OCI-LY1 (cell line): ENCODE data around the gene MIP.

Experiments used
- H2AFZ ChIP-seq: fragments of 200-600 bp; sonication (generic), shearing (Covaris generic); 2 replicates; pipeline ENCODE4 v1.6.0; 2014; ENCODE audit warnings: antibody characterized with exemption, mild to moderate bottlenecking, low read length
- H3F3A ChIP-seq: fragments of 200-600 bp; sonication (generic), shearing (Covaris generic); 2 replicates; pipeline ENCODE4 v1.6.0; 2014; ENCODE audit warnings: mild to moderate bottlenecking, antibody characterized with exemption, low read length, moderate library complexity; ENCODE audit not compliant: insufficient read depth
- H3K27ac ChIP-seq: fragments of 200-600 bp; sonication (generic); 2 replicates; pipeline ENCODE4 v1.5.1; 2014; ENCODE audit warnings: low read length, mixed run types, mild to moderate bottlenecking, low read depth; ENCODE audit not compliant: poor library complexity, severe bottlenecking
- H3K27me3 ChIP-seq: fragments of 200-600 bp; sonication (generic); 2 replicates; pipeline ENCODE4 v1.6.0; 2014; ENCODE audit warnings: antibody characterized with exemption, mild to moderate bottlenecking, low read length, moderate library complexity; ENCODE audit not compliant: insufficient read depth
- H3K36me3 ChIP-seq: fragments of 200-600 bp; sonication (generic); 2 replicates; pipeline ENCODE4 v1.6.1; 2014; ENCODE audit warnings: mild to moderate bottlenecking, antibody characterized with exemption, low read length, moderate library complexity, mixed read lengths; ENCODE audit not compliant: insufficient read depth
- H3K4me1 ChIP-seq: fragments of 200-600 bp; sonication (generic); 2 replicates; pipeline ENCODE4 v1.5.1; 2014; ENCODE audit warnings: mild to moderate bottlenecking, low read length, moderate library complexity; ENCODE audit not compliant: insufficient read depth, severe bottlenecking
- H3K4me2 ChIP-seq: fragments of 200-600 bp; sonication (generic), shearing (Covaris generic); 2 replicates; pipeline ENCODE4 v1.6.1; 2014; ENCODE audit warnings: low read length
- H3K4me3 ChIP-seq: fragments of 200-600 bp; sonication (generic); 2 replicates; pipeline ENCODE4 v1.5.1; 2014; ENCODE audit warnings: low read length, low read depth, mild to moderate bottlenecking, mixed read lengths; ENCODE audit not compliant: poor library complexity, severe bottlenecking
- H3K79me2 ChIP-seq: fragments of 200-600 bp; shearing (Covaris generic); 2 replicates; pipeline ENCODE4 v1.6.1; 2016; ENCODE audit warnings: mixed run types, low read length, mixed read lengths; ENCODE audit not compliant: insufficient read depth
- H3K9ac ChIP-seq: fragments of 200-600 bp; sonication (generic), shearing (Covaris generic); 2 replicates; pipeline ENCODE4 v1.6.1; 2014; ENCODE audit warnings: mild to moderate bottlenecking, low read length, mixed read lengths
- H3K9me2 ChIP-seq: fragments of 200-600 bp; sonication (generic), shearing (Covaris generic); 2 replicates; pipeline ENCODE4 v1.6.1; 2014; ENCODE audit warnings: low read depth, mild to moderate bottlenecking, low read length, mixed read lengths
- H3K9me3 ChIP-seq: fragments of 200-600 bp; shearing (Covaris generic); 2 replicates; pipeline ENCODE4 v1.6.1; 2014; ENCODE audit warnings: low read length, mixed read lengths
- H4K20me1 ChIP-seq: fragments of 200-600 bp; sonication (generic), shearing (Covaris generic); 2 replicates; pipeline ENCODE4 v1.6.0; 2016; ENCODE audit warnings: mild to moderate bottlenecking, low read length; ENCODE audit not compliant: insufficient read depth
- EZH2 ChIP-seq: fragments of 200-600 bp; sonication (generic), shearing (Covaris generic); IDR thresholded peaks from 2 replicates; pipeline ENCODE4 v1.8.0; 2017; ENCODE audit warnings: borderline replicate concordance, mixed run types, mild to moderate bottlenecking, antibody characterized with exemption, low read length, moderate library complexity, mixed read lengths
- TF ChIP-seq, protein P1 (sequence below): fragments of 200-600 bp; sonication (generic), shearing (Covaris generic); IDR thresholded peaks from 2 replicates; pipeline ENCODE4 v1.5.1; 2017; ENCODE audit warnings: mild to moderate bottlenecking, antibody characterized with exemption, low read length, moderate library complexity, mixed read lengths

The MIP gene

GRCh38 chr12:56476972-56477432 is 22.5 kb upstream of the MIP start:
- no peaks in the 10 kb centered on the region; the same call in 1 of the 2 replicates for H3F3A ChIP-seq
- H3K4me2 ChIP-seq, result no peak overlapping the region
- H3K79me2 ChIP-seq, result 0 out of 2 replicates have a peak, but pooled peaks cover 3% of the 10 kb centered on the region
- no peaks in the 10 kb centered on the region for H4K20me1 ChIP-seq
- H3K9me3 ChIP-seq, result no peaks in the 10 kb centered on the region
- H3K27me3 ChIP-seq, result no peaks in the 10 kb centered on the region
- no peak overlapping the region for H3K4me3 ChIP-seq
- no peak overlapping the region for H2AFZ ChIP-seq
- no peak overlapping the region for H3K9ac ChIP-seq
- H3K27ac ChIP-seq, result no peak overlapping the region
- H3K9me2 ChIP-seq, result no peaks in the 10 kb centered on the region
- no peaks in the 10 kb centered on the region for H3K4me1 ChIP-seq
- TF ChIP-seq, protein P1, sequence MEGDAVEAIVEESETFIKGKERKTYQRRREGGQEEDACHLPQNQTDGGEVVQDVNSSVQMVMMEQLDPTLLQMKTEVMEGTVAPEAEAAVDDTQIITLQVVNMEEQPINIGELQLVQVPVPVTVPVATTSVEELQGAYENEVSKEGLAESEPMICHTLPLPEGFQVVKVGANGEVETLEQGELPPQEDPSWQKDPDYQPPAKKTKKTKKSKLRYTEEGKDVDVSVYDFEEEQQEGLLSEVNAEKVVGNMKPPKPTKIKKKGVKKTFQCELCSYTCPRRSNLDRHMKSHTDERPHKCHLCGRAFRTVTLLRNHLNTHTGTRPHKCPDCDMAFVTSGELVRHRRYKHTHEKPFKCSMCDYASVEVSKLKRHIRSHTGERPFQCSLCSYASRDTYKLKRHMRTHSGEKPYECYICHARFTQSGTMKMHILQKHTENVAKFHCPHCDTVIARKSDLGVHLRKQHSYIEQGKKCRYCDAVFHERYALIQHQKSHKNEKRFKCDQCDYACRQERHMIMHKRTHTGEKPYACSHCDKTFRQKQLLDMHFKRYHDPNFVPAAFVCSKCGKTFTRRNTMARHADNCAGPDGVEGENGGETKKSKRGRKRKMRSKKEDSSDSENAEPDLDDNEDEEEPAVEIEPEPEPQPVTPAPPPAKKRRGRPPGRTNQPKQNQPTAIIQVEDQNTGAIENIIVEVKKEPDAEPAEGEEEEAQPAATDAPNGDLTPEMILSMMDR, result no peak
- no peak for TF ChIP-seq EZH2
- H3K36me3 ChIP-seq, result peaks cover 15% of the 10 kb centered on the region

GRCh38 chr12:56476143-56476542 is 21.7 kb upstream of the MIP start:
- H3K9me3 ChIP-seq, result no peaks in the 10 kb centered on the region
- H3K36me3 ChIP-seq, result peaks cover 24% of the 10 kb centered on the region
- H3K27me3 ChIP-seq, result no peaks in the 10 kb centered on the region
- H4K20me1 ChIP-seq, result no peaks in the 10 kb centered on the region
- H2AFZ ChIP-seq, result no peak overlapping the region
- no peaks in the 10 kb centered on the region for H3K4me1 ChIP-seq
- no peak for TF ChIP-seq EZH2
- TF ChIP-seq, protein P1, result no peak
- 0 out of 2 replicates have a peak, but pooled peaks cover 3% of the 10 kb centered on the region for H3K79me2 ChIP-seq
- H3K27ac ChIP-seq, result no peak overlapping the region
- H3K9ac ChIP-seq, result no peak overlapping the region
- no peak overlapping the region for H3K4me2 ChIP-seq
- H3F3A ChIP-seq, result no peaks in the 10 kb centered on the region; the same call in 1 of the 2 replicates
- H3K9me2 ChIP-seq, result no peaks in the 10 kb centered on the region
- no peak overlapping the region for H3K4me3 ChIP-seq

GRCh38 chr12:56474389-56474788 is 19.9 kb upstream of the MIP start:
- H3F3A ChIP-seq, result no peaks in the 10 kb centered on the region; the same call in 1 of the 2 replicates
- no peaks in the 10 kb centered on the region for H3K27me3 ChIP-seq
- H3K9ac ChIP-seq, result no peak overlapping the region
- H2AFZ ChIP-seq, result no peak overlapping the region
- H3K27ac ChIP-seq, result no peak overlapping the region
- H3K4me2 ChIP-seq, result no peak overlapping the region
- no peaks in the 10 kb centered on the region for H3K9me3 ChIP-seq
- TF ChIP-seq EZH2, result no peak
- no peaks in the 10 kb centered on the region for H3K9me2 ChIP-seq
- H3K79me2 ChIP-seq, result 0 out of 2 replicates have a peak, but pooled peaks cover 9% of the 10 kb centered on the region
- H4K20me1 ChIP-seq, result no peaks in the 10 kb centered on the region
- peaks cover 40% of the 10 kb centered on the region for H3K36me3 ChIP-seq
- no peak overlapping the region for H3K4me3 ChIP-seq
- peaks cover 16% of the 10 kb centered on the region for H3K4me1 ChIP-seq
